NCI-H526 treated with DMSO at 0.1 percent for 48 hours (cell line): ENCODE results near the gene KRT86.
"Not testable (repeated sequence)": the region's sequence is repeated elsewhere in the genome, so short reads cannot be mapped to it uniquely, and the experiment has no call there.

Experiments used
- DNase-seq: peaks from one replicate; lab custom pipeline; 2025; lab: John Stamatoyannopoulos, UW

Gene KRT86

GRCh38 chr12:52293926-52294325, 19.5 kb downstream of the KRT86 start:
- no peak for DNase-seq

DNA sequence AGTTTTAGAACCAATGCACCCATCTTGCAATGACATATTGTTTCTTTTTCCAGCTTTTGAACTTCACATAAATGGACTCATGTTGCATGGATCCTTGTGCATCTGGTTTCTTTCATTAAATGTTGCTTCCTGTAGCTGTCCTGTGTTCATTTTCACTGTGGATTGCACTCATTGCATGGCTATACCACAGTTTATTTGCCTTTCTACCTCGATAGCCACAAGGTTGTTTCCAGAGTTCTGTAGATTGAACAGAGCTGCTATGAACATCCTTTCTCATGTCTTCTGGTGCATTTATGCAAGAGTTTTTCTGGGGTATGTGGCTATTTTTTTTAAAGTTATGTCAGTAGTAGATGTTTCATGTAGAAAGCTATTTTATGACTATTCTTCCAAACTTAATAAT, 20.4 kb downstream of the KRT86 start:
- no peak for DNase-seq

GRCh38 chr12:52295663-52296062, 21.2 kb downstream of the KRT86 start:
- no peak for DNase-seq

GRCh38 chr12:52296572-52297215, 22.2 kb downstream of the KRT86 start:
- no peak for DNase-seq

- DNase-seq = no peak
Measured at GRCh38 chr12:52298677-52299190, 24.3 kb downstream of the KRT86 start.

DNA sequence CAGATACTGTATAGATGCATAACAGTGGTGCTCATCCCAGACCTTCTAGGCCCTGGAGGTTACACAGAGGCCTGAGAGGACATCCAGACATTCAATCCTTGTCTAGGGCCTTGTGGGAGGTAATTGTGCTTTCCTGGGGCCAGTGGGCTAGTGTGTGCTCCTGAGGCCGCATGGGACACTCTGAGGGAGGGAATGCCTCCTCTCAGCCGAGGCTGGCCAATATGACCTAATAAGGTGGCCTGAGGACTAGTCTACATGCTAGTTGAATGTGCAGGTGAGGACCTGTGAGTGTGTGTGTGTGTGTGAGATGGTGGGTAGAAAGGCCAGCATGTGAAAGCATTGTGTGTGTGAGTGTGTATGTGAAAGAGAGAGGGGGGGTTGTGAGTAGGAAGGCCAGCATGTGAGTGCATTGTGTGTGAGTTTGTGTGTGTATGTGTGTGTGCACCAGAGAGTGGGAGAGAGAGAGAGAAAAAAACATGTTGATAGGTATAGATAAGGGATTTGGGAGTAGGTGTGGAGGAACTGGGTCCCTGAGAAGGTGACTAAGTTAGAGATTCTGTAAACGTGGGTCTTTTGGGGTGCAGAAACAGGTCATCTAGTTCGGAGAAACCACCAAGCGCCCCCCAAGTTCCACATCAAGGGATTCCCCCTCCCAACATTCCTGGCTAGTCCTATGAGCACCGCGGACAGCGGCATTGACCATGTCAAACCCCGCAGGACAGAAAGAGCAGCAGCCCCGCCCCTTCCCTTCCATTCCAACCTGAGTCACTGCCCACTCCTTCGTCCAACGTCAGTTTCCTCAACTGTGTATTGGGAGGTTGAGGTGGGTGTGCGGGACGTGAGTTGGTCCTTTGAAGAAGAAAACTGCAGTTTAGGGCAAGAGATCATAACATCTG, 26.6 kb downstream of the KRT86 start:
- no peak for DNase-seq

DNA sequence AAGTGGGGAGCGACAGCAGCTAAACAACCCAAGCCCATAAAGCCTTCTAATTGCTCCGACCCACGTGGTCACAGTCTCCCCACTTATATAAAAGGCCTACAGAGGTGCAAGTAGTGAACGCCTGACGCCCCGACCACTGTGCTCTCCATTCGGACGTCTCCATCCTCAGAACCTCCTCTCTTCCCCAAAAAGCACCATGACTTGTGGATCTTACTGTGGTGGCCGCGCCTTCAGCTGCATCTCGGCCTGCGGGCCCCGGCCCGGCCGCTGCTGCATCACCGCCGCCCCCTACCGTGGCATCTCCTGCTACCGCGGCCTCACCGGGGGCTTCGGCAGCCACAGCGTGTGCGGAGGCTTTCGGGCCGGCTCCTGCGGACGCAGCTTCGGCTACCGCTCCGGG, 27.3 kb downstream of the KRT86 start:
- DNase-seq = not testable (repeated sequence)

GRCh38 chr12:52302242-52302914, 27.9 kb downstream of the KRT86 start:
- not testable (repeated sequence) for DNase-seq

DNA sequence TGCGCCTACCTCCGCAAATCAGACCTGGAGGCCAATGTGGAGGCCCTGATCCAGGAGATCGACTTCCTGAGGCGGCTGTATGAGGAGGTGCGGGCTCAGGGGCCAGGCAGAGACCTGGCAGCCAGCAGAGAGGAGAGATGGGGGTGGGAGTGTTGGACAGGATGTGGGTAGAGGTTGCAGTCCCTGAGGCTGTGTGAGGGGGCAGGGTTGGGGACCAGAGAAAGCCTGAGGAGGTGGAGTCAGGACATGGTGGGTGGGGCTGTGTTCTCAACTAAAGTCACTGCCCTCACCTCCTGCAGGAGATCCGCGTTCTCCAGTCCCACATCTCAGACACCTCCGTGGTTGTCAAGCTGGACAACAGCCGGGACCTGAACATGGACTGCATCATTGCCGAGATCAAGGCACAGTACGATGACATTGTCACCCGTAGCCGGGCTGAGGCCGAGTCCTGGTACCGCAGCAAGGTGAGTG, 30.5 kb downstream of the KRT86 start:
- not testable (repeated sequence) for DNase-seq

DNA sequence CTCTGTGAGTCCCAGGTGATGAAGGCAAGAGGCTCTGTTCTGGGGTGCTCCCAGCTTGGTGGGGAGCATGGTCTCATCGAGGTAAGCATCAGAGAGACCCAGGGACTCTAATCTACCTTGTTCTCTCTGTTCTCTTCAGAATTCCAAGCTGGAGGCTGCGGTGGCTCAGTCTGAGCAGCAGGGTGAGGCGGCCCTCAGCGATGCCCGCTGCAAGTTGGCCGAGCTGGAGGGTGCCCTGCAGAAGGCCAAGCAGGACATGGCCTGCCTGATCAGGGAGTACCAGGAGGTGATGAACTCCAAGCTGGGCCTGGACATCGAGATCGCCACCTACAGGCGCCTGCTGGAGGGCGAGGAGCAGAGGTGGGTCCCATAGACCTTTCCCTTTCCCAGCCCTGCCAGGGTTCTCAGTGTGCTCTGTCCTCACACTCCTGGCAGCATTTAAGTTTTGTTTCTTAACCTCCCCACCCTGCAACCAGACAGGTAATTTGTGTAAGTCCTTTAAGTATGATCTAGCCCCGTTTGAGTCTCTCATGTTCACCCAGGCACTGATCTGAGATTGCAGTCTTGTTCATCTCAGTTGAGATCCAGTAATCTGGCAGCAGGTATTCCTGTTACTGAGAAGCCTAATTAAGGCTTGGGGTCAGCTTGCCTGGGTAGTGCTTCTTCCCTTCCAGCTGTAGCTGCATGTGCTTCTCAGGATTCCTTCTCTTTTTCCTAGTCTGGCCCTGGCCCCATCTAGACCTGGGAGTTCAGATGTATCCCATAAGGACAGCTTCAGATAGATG, 31.7 kb downstream of the KRT86 start:
- no peak for DNase-seq

- DNase-seq = no peak
Measured at GRCh38 chr12:52306731-52307130, 32.3 kb downstream of the KRT86 start.

GRCh38 chr12:52307836-52308805, 33.7 kb downstream of the KRT86 start:
- DNase-seq = peak; percentile 51

GRCh38 chr12:52308806-52309425, 34.5 kb downstream of the KRT86 start:
- peak; percentile 51 for DNase-seq

- no peak for DNase-seq
Measured at GRCh38 chr12:52310622-52311284, 36.3 kb downstream of the KRT86 start.

- DNase-seq = no peak
Measured at GRCh38 chr12:52311285-52311648, 36.8 kb downstream of the KRT86 start.

DNA sequence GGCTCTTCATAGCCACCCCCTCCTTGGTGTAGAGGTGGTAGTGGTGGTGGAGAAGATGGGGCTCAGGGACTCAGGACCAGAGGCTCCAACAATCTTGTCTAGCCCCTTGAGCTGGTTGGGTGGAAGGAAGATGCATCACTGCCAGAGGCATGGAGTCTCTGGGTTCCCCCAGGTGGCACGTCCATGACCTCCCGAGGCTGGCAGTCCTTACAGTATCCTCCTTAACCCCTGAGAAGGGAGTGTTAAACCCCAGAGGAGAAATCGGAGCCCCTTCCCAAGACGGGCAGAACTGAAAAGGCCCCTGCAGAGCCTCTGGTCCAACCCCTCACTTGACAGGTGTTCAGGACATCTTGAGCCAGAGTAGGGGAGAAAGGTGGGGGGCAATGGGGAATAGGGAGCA, 37.6 kb downstream of the KRT86 start:
- no peak for DNase-seq

DNA sequence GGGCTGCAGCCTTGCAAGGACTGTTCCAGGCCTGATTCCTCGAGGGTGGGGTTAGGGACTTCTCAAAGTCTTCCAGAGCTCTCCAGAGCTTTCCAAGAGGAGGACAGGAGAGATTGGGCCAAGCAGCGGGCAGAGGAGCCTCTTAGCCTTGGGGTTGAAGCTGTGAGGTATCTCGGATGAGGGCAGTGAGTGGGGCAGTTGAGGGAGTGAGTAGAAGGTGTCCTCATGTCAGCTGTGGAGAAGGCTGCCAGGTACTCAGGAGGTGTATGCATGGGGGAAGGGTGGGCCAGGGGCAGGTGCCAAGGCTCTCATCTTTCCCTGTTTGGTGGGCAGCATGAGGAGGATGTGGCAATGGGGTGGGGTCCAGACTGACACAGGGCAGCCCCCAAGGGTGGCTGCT, 39.0 kb downstream of the KRT86 start:
- no peak for DNase-seq

GRCh38 chr12:52313926-52314325, 39.5 kb downstream of the KRT86 start:
- DNase-seq = no peak

DNA sequence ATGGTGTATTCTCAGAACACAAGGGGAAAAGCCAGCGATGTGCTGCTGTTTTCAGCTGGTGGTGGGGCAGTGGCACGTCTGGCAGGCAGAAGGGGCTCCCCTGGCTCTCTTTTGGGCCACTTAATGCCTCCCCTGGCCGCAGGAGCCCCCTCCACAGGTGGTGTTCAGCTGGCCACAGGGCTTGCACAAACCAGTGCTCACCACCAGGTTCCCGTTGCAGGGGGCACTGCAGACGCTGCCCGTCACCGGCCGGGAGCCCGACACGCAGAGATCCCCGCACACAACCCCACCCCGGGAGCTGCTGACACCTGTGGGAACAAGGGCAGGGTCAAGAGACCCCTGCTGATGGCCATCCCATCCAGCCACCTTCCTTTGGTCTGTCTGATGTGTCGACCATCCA, 40.1 kb downstream of the KRT86 start:
- DNase-seq = no peak

DNA sequence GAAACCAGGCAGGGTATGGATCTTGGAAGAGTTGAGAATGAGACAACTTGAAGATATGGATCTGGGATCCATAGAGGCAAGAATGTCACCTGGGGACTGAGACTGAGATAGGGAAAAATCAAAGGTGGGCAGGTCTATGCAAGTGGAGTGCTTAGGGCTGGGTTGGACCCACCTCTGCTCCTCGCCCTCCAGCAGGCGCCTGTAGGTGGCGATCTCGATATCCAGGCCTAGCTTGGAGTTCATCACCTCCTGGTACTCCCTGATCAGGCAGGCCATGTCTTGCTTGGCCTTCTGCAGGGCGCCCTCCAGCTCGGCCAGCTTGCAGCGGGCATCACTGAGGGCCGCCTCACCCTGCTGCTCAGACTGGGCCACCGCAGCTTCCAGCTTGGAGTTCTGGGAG, 41.3 kb downstream of the KRT86 start:
- not testable (repeated sequence) for DNase-seq
